ENCODE results near the gene AR.

DNA sequence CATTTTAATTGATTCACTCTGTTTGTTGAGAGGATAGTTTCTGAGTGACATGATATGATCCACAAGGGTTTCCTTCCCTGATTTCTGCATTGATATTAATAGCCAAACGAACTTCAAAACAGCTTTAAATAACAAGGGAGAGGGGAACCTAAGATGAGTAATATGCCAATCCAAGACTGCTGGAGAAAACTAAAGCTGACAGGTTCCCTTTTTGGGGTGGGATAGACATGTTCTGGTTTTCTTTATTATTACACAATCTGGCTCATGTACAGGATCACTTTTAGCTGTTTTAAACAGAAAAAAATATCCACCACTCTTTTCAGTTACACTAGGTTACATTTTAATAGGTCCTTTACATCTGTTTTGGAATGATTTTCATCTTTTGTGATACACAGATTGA, 182.2 kb downstream of the AR start:
- TF ChIP-seq, protein P1, sequence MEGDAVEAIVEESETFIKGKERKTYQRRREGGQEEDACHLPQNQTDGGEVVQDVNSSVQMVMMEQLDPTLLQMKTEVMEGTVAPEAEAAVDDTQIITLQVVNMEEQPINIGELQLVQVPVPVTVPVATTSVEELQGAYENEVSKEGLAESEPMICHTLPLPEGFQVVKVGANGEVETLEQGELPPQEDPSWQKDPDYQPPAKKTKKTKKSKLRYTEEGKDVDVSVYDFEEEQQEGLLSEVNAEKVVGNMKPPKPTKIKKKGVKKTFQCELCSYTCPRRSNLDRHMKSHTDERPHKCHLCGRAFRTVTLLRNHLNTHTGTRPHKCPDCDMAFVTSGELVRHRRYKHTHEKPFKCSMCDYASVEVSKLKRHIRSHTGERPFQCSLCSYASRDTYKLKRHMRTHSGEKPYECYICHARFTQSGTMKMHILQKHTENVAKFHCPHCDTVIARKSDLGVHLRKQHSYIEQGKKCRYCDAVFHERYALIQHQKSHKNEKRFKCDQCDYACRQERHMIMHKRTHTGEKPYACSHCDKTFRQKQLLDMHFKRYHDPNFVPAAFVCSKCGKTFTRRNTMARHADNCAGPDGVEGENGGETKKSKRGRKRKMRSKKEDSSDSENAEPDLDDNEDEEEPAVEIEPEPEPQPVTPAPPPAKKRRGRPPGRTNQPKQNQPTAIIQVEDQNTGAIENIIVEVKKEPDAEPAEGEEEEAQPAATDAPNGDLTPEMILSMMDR (conservative IDR thresholded peaks at IDR 0.05; ENCODE audit: low read length): no peak
- no peak for TF ChIP-seq EZH2phosphoT487 (IDR thresholded peaks at IDR 0.05; ENCODE audit: borderline replicate concordance)

All from Loucy (cell line).